ENCODE data around the gene CTBP2. TPM values are rescaled to one million over a fixed set of nuclear protein-coding genes. Genes with fewer than 3 reads are reported as not detected.

The CTBP2 gene
- total RNA-seq, 1 donor from 2014 or later = 127 TPM

DNA sequence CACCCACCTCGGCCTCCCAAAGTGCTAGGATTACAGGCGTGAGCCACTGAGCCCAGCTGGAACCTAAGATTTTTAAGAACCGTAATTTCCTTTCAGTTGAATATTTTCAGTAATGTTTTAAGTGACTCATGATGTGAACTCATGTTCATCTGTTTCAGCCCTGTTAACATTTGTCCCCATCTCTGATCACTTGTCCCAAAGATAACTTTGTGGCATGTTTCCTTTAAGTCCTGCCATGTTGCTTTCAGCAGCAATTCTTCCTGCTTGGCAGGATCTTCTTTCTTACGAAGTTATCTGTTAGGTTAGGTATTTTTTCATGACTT lies 199.2 kb downstream of the CTBP2 start:
- H3K36me3 Mint-ChIP-seq (ENCODE audit: low read depth) = no peaks in the 10 kb centered on the region
- H3K4me3 Mint-ChIP-seq = no peak overlapping the region
- no peak overlapping the region for H3K27ac Mint-ChIP-seq (ENCODE audit: unreplicated experiment)
- no peaks in the 10 kb centered on the region for H3K9me3 Mint-ChIP-seq
- H3K27me3 Mint-ChIP-seq (ENCODE audit: low read depth) = no peaks in the 10 kb centered on the region
- TF ChIP-seq, protein P1, sequence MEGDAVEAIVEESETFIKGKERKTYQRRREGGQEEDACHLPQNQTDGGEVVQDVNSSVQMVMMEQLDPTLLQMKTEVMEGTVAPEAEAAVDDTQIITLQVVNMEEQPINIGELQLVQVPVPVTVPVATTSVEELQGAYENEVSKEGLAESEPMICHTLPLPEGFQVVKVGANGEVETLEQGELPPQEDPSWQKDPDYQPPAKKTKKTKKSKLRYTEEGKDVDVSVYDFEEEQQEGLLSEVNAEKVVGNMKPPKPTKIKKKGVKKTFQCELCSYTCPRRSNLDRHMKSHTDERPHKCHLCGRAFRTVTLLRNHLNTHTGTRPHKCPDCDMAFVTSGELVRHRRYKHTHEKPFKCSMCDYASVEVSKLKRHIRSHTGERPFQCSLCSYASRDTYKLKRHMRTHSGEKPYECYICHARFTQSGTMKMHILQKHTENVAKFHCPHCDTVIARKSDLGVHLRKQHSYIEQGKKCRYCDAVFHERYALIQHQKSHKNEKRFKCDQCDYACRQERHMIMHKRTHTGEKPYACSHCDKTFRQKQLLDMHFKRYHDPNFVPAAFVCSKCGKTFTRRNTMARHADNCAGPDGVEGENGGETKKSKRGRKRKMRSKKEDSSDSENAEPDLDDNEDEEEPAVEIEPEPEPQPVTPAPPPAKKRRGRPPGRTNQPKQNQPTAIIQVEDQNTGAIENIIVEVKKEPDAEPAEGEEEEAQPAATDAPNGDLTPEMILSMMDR (conservative IDR thresholded peaks at IDR 0.05) = no peak
- peaks cover 12% of the 10 kb centered on the region for H3K4me1 Mint-ChIP-seq
- DNase-seq (ENCODE audit: low read depth, low spot score) = no peak

DNA sequence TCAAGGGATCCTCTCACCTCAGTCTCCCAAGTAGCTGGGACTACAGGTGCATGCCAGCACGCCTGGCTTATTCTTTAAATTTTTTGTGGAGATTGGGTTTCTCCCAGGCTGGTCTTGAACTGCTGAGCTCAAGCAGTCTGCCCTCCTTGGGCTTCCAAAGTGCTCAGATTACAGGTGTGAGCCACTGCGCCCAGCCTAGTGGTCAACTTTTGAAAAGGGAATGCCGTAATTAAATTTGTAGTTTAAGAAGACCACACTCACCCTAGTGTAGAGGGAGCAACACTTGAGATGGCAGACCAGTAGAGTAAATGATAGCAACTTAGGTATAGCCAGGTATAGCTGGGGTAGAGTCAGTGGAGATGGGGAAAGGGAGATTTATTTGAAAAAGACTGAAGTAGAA lies 200.8 kb downstream of the CTBP2 start:
- H3K27ac Mint-ChIP-seq (ENCODE audit: unreplicated experiment) = no peak overlapping the region
- peaks cover 20% of the 10 kb centered on the region for H3K4me1 Mint-ChIP-seq
- TF ChIP-seq, protein P1 (conservative IDR thresholded peaks at IDR 0.05) = no peak
- DNase-seq (ENCODE audit: low read depth, low spot score) = no peak
- H3K27me3 Mint-ChIP-seq (ENCODE audit: low read depth) = no peaks in the 10 kb centered on the region
- H3K4me3 Mint-ChIP-seq = no peak overlapping the region
- no peaks in the 10 kb centered on the region for H3K9me3 Mint-ChIP-seq
- H3K36me3 Mint-ChIP-seq (ENCODE audit: low read depth) = no peaks in the 10 kb centered on the region

DNA sequence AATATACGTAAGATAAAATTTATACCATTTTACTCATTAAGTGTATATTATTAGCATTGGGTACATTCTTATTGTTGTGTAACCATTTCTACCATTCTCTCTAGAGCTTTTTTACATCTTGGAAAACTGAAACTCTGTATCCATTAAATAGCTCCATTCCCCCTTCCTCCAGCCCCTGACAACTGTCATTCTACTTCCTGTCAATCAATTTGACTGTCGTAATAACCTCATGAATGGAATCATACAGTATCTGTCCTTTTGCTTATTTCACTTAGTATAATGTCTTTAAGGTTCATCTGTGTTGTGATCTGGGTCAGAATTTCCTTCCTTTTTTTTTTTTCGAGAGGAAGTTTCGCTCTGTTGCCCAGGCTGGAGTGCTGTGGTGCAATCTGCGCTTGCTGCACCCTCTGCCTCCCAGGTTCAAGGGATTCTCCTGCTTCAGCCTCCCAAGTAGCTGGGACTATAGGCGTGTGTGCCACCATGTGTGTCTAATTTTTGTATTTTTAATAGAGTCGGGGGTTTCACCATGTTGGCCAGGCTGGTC lies 202.9 kb downstream of the CTBP2 start:
- no peak for DNase-seq (ENCODE audit: low read depth, low spot score)
- TF ChIP-seq, protein P1 (conservative IDR thresholded peaks at IDR 0.05) = no peak
- no peaks in the 10 kb centered on the region for H3K27me3 Mint-ChIP-seq (ENCODE audit: low read depth)
- no peaks in the 10 kb centered on the region for H3K9me3 Mint-ChIP-seq
- no peak overlapping the region for H3K27ac Mint-ChIP-seq (ENCODE audit: unreplicated experiment)
- H3K36me3 Mint-ChIP-seq (ENCODE audit: low read depth) = no peaks in the 10 kb centered on the region
- no peak overlapping the region for H3K4me3 Mint-ChIP-seq
- H3K4me1 Mint-ChIP-seq = peaks cover 17% of the 10 kb centered on the region

DNA sequence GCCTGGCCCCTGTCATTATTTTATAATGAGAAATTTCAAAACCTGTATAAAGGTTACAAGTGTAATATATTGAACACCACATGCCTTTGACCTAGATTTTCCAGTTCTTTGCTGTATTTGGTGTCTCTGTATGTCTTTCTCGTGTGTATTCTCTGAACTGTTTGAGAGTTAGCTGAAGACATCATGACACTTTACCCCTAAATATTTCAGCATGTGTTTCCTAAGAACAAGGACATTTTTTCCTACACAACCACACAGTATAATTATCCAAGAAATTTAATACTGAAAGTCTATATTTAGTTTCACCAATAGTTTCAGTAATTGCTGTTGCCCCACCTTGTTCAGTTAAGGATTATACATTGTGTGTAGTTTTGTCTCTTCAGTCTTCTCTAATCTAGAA lies 203.6 kb downstream of the CTBP2 start:
- Mint-ChIP-seq H3K4me1 (peaks cover 22% of the 10 kb centered on the region), H3K4me3 (no peak overlapping the region), H3K9me3 (no peaks in the 10 kb centered on the region)

DNA sequence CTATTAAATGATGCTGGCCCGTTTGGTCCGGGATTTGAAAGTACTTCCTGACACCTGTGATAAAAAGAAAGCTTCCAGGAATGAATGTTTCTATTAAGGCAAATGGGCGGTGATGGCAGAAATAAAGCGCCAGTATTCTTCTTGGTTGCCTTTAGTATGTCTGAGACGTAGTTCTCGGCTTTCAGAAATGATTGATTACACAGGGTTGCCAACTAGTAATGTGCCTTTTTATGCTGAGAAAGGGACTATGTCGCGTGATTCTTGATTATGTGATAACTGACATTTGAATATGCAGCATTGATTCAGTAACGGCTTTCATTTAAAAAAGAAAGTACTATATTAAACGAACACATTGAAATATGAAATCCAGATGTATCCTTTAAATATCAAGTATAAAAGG lies 204.5 kb downstream of the CTBP2 start:
- Mint-ChIP-seq H3K36me3 (ENCODE audit: low read depth) (peaks cover 2% of the 10 kb centered on the region), H3K27ac (ENCODE audit: unreplicated experiment) (no peak overlapping the region), H3K27me3 (ENCODE audit: low read depth) (no peaks in the 10 kb centered on the region), H3K9me3 (no peaks in the 10 kb centered on the region), H3K4me3 (no peak overlapping the region), H3K4me1 (peaks cover 22% of the 10 kb centered on the region)
- DNase-seq (ENCODE audit: low read depth, low spot score) = no peak
- TF ChIP-seq, protein P1 (conservative IDR thresholded peaks at IDR 0.05) = no peak

More for the DNA sequence above, 203.6 kb downstream of the CTBP2 start:
- no peak for DNase-seq (ENCODE audit: low read depth, low spot score)
- TF ChIP-seq, protein P1 (conservative IDR thresholded peaks at IDR 0.05) = no peak
- Mint-ChIP-seq H3K27me3 (ENCODE audit: low read depth) (no peaks in the 10 kb centered on the region), H3K36me3 (ENCODE audit: low read depth) (peaks cover 2% of the 10 kb centered on the region), H3K27ac (ENCODE audit: unreplicated experiment) (no peak overlapping the region)

DNA sequence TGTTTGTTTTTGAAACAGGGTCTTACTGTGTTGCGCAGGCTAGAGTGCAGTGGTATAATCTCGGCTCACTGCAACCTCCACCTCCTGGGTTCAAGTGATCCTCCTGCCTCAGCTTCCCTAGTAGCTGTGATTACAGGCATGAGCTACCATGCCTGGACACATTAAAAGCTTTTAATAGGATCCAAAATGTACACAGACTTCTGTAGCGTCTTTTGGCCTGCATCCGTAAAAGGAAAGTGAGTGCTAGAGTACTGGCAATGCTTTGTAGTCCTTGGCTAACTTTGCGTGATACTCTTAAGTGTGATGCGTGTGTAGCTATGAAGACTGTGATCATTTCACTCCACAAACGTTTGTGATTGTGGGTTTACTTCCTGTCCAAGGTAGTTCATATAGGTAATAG lies 205.1 kb downstream of the CTBP2 start:
- no peaks in the 10 kb centered on the region for H3K9me3 Mint-ChIP-seq

More for the DNA sequence above, 205.1 kb downstream of the CTBP2 start:
- H3K27me3 Mint-ChIP-seq (ENCODE audit: low read depth) = no peaks in the 10 kb centered on the region
- peaks cover 2% of the 10 kb centered on the region for H3K36me3 Mint-ChIP-seq (ENCODE audit: low read depth)
- H3K4me1 Mint-ChIP-seq = peaks cover 22% of the 10 kb centered on the region
- no peak for DNase-seq (ENCODE audit: low read depth, low spot score)
- H3K27ac Mint-ChIP-seq (ENCODE audit: unreplicated experiment) = no peak overlapping the region
- no peak overlapping the region for H3K4me3 Mint-ChIP-seq
- TF ChIP-seq, protein P1 (conservative IDR thresholded peaks at IDR 0.05) = no peak
